ENCODE results near the gene DDA1.

- TF ChIP-seq CTCF (conservative IDR thresholded peaks at IDR 0.05 in 1 of 2, IDR thresholded peaks at IDR 0.05 in 1 of 2; ENCODE audit: extremely low read depth in 1 of 2, insufficient read depth in 1 of 2, low read depth in 1 of 2, low read length in 2 of 2) (no peak), EZH2 (IDR thresholded peaks at IDR 0.05; ENCODE audit: borderline replicate concordance, low read length) (no peak)
Observed at GRCh38 chr19:17341386-17341785, 32.0 kb downstream of the DDA1 start.
